ENCODE measurements around the gene ITPK1.

GRCh38 chr14:93085911-93086310 lies 29.8 kb downstream of the ITPK1 start:
- TF ChIP-seq CTCF (IDR thresholded peaks at IDR 0.05; ENCODE audit: low read length) = no peak
- no peak for TF ChIP-seq EZH2 (optimal IDR thresholded peaks at IDR 0.05; ENCODE audit: low read depth, low read length)
